Transverse colon (tissue), 4 donors: ENCODE data around the gene NNMT. TPM values are rescaled to one million over a fixed set of nuclear protein-coding genes. Genes with fewer than 3 reads are reported as not detected.

Experiments
- DNase-seq: peaks from one replicate; pipeline ENCODE4 v3.0.0-alpha.2; 2019
- H3K27ac ChIP-seq, 4 donors: fragments of 200-600 bp; sonication (generic); 2 replicates each; pipeline ENCODE4 v1.5.1; 2016 to 2018; ENCODE audit warnings: inconsistent platforms in 4 of 4
- H3K27me3 ChIP-seq: fragments of 200-600 bp; sonication (generic); 2 replicates; pipeline ENCODE4 v1.5.1; 2017; ENCODE audit warnings: inconsistent platforms
- H3K36me3 ChIP-seq, 4 donors: fragments of 200-600 bp; sonication (generic); 2 replicates each; pipeline ENCODE4 v1.5.1; 2017 to 2019; ENCODE audit warnings: inconsistent platforms in 4 of 4
- H3K4me1 ChIP-seq, 4 donors: fragments of 200-600 bp; sonication (generic); 2 replicates each; pipeline ENCODE4 v1.5.1; 2017 to 2020; ENCODE audit warnings: inconsistent platforms in 4 of 4
- H3K4me3 ChIP-seq, 4 donors: fragments of 200-600 bp; sonication (generic); 1 replicate in 1 of 4; 2 replicates in 3 of 4; pipeline versions ENCODE4 v1.5.1 to v1.6.1; 2017 to 2019; ENCODE audit warnings: inconsistent platforms in 4 of 4
- H3K9me3 ChIP-seq, 2 donors: fragments of 200-600 bp; sonication (generic); 2 replicates each; pipeline ENCODE4 v1.5.1; 2017 to 2019; ENCODE audit warnings: inconsistent platforms in 2 of 2
- CTCF ChIP-seq, 5 experiments: fragments of 200-600 bp in 3 of 5; fragments of 450-650 bp in 2 of 5; sonication (generic) in 3 of 5; IDR thresholded peaks; 1 replicate in 2 of 5; 2 replicates in 3 of 5; pipeline ENCODE4 v1.5.1; 2016 to 2017; ENCODE audit warnings: antibody characterized with exemption in 5 of 5, inconsistent platforms in 3 of 5, mild to moderate bottlenecking in 2 of 5, moderate library complexity in 1 of 5
- EP300 ChIP-seq: sonication (generic); formaldehyde crosslinking; IDR thresholded peaks from one replicate; pipeline ENCODE4 v1.6.1; 2017; ENCODE audit warnings: antibody characterized with exemption, low read depth
- POLR2A ChIP-seq: fragments of 450-650 bp; IDR thresholded peaks from one replicate; pipeline ENCODE4 v1.6.1; 2016; ENCODE audit warnings: antibody characterized with exemption, mild to moderate bottlenecking, moderate library complexity
- POLR2AphosphoS5 ChIP-seq, 3 donors: sonication (generic); formaldehyde crosslinking; IDR thresholded peaks; one replicate each; pipeline ENCODE4 v1.6.1; 2016; ENCODE audit warnings: antibody characterized with exemption in 3 of 3
- WGBS, 2 donors: methylation state at CpG; one replicate each; pipeline ENCODE4 v1.1.5; 2018; ENCODE audit warnings: low coverage in 1 of 2; 5-methylcytosine and 5-hydroxymethylcytosine counted together
- in situ Hi-C, 4 donors: fragments of 200-750 bp; cut with MboI; loops; one replicate each; pipeline versions ENCODE4 v1.15.0 to v1.15.1; 2017; ENCODE audit warnings: low sequenced_read_pairs in 3 of 4, low pct_ligation_motif_present in 1 of 4, low pct_unique_long_range_greater_than_20kb in 1 of 4
- intact Hi-C: fragments of 100-400 bp; cut with DNase I; formaldehyde crosslinking; loops from one replicate; pipeline ENCODE4 v1.15.1; 2023; ENCODE audit warnings: low total_unique reads
- total RNA-seq, 4 donors: library from RNA; depleted of rRNA; stranded (reverse); fragments of >200 nt; gene quantifications; one replicate each; pipeline ENCODE4 v1.1.0, GENCODE V29; 2016

NNMT gene
- total RNA-seq, 4 donors from 2014 or later, result 37.8 to 385 (median 179) TPM

GRCh38 chr11:114353443-114353842, 57.2 kb downstream of the NNMT start:
- WGBS, 2 donors, result 85 to 88% methylated on average over 3 of the region's 3 CpGs
- in situ Hi-C loops (no loop called here), intact Hi-C loops (no loop called here)

GRCh38 chr11:114354076-114354475, 57.9 kb downstream of the NNMT start:
- H3K36me3 ChIP-seq, result no peaks in the 10 kb centered on the region
- H3K4me1 ChIP-seq, result no peaks in the 10 kb centered on the region
- H3K27ac ChIP-seq, result no peak overlapping the region
- H3K27me3 ChIP-seq, result no peaks in the 10 kb centered on the region
- H3K4me3 ChIP-seq, result no peak overlapping the region
- TF ChIP-seq POLR2AphosphoS5 (IDR thresholded peaks at IDR 0.05) (no peak), POLR2A (no peak), EP300 (no peak), CTCF (IDR thresholded peaks at IDR 0.05) (no peak)
- 79 to 85% methylated on average over 3 of the region's 3 CpGs for WGBS, 2 donors
- H3K9me3 ChIP-seq, result no peaks in the 10 kb centered on the region
- DNase-seq, result no peak
- in situ Hi-C loops, result no loop called here
- intact Hi-C loops, result no loop called here

More at GRCh38 chr11:114353443-114353842, 57.2 kb downstream of the NNMT start:
- no peak for DNase-seq
- Histone ChIP-seq H3K4me3 (no peak overlapping the region), H3K36me3 (no peaks in the 10 kb centered on the region), H3K4me1 (no peaks in the 10 kb centered on the region), H3K27ac (no peak overlapping the region), H3K27me3 (no peaks in the 10 kb centered on the region), H3K9me3 (no peaks in the 10 kb centered on the region)
- TF ChIP-seq POLR2A (no peak), EP300 (no peak), CTCF (IDR thresholded peaks at IDR 0.05) (no peak), POLR2AphosphoS5 (IDR thresholded peaks at IDR 0.05) (no peak)

- H3K27ac ChIP-seq, result no peak overlapping the region
- H3K9me3 ChIP-seq, result no peaks in the 10 kb centered on the region
- TF ChIP-seq POLR2AphosphoS5 (IDR thresholded peaks at IDR 0.05) (no peak), POLR2A (no peak), CTCF (IDR thresholded peaks at IDR 0.05) (no peak), EP300 (no peak)
- H3K36me3 ChIP-seq, result no peaks in the 10 kb centered on the region
- in situ Hi-C loops, result no loop called here
- H3K4me1 ChIP-seq, result no peaks in the 10 kb centered on the region
- H3K4me3 ChIP-seq, result no peak overlapping the region
- H3K27me3 ChIP-seq, result no peaks in the 10 kb centered on the region
- DNase-seq, result no peak
- 20 to 29% methylated on average over 1 of the region's 1 CpG for WGBS, 2 donors
- intact Hi-C loops, result no loop called here
Measured at GRCh38 chr11:114358716-114359115, 62.5 kb downstream of the NNMT start.

- DNase-seq, result no peak
- Histone ChIP-seq H3K4me1 (no peaks in the 10 kb centered on the region), H3K36me3 (no peaks in the 10 kb centered on the region), H3K27ac (no peak overlapping the region), H3K9me3 (no peaks in the 10 kb centered on the region), H3K4me3 (no peak overlapping the region), H3K27me3 (no peaks in the 10 kb centered on the region)
- intact Hi-C loops, result no loop called here
- no peak for TF ChIP-seq POLR2A
- no peak for TF ChIP-seq CTCF (IDR thresholded peaks at IDR 0.05)
- no peak for TF ChIP-seq EP300
- TF ChIP-seq POLR2AphosphoS5 (IDR thresholded peaks at IDR 0.05), result no peak
- in situ Hi-C loops, result no loop called here
Measured at GRCh38 chr11:114359342-114359741, 63.1 kb downstream of the NNMT start.
